ENCODE results near the gene TMOD1.
A peak's percentile ranks its signal among the peaks of the same experiment; 100 is the strongest.
"Not testable (repeated sequence)": the region's sequence is repeated elsewhere in the genome, so short reads cannot be mapped to it uniquely, and the experiment has no call there.

Gene TMOD1

DNA sequence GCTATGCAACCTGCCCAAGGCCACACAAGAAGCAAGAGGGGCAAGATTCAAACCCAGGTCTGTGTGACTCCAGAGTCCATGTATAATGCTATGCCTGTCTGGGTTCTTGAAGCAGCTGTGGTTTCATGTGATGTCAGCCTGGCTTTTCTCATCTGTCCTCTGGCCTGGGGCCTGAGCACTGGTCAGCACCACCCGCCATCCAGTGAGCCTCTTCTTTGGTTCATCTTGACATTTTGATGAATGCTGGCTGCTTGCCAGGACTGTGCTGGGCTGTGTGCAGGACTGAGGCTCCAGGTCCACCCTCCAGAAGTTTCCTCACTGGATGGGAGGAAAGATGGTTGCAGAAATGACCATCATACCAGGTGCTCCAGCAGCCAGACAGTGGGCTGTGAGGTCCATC lies 70.2 kb downstream of the TMOD1 start:
- no peak for DNase-seq

DNA sequence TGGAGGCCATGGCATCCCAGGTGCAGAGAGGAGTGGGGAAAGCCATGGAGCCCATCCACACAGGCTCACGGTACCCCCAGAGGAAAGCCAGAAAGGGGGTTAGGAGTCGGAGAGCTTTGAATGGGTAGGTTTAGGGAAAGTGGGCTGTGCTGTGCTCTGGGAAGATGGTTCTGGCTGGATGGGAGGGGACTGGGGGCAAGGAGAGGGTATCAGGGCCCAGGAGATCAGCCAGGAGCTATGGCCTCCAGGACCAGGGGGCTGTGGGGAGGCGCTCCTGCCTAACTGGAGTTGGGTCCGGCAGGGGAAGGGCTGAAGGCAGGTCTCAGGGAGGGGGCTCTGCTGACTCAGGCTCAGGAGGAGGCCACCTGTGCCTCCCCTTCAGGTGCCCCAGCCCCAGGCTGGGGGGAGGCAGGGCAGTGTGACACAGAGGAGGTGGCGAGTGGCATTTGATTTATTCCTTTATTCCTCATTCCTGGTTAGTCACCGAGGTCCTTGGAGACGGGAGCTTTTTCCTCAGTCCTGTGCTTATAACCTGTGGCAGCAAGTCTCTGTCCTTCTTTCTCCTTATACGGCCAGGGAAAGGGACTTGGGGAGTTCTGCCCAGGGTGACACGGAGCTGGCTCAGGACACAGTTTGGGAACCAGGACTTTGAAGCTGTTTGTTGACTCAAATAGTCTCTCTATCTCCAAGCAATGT lies 70.9 kb downstream of the TMOD1 start:
- DNase-seq: no peak

DNA sequence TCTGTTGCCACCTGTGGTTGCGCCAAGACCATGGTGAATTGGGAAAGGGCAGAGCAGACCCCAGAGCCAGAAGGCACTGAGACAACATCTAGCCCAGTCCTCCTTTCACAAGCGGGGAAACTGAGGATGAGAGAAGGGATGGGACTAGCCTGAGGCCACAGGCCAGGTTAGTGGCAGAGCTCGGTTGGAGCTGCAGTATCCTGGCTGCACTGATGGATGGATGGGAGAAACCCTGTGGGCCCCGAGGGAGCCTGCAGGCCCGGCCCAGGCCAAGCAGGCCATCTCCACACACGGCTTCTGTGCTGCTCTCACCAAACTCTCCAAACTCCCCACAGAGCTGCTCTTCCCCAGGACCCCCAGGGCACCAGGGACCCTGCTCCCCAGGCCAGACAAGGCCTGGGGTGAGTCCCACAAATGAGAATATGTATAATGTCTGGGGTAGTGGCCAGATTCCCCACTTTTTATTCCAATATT lies 71.5 kb downstream of the TMOD1 start:
- DNase-seq: no peak

DNA sequence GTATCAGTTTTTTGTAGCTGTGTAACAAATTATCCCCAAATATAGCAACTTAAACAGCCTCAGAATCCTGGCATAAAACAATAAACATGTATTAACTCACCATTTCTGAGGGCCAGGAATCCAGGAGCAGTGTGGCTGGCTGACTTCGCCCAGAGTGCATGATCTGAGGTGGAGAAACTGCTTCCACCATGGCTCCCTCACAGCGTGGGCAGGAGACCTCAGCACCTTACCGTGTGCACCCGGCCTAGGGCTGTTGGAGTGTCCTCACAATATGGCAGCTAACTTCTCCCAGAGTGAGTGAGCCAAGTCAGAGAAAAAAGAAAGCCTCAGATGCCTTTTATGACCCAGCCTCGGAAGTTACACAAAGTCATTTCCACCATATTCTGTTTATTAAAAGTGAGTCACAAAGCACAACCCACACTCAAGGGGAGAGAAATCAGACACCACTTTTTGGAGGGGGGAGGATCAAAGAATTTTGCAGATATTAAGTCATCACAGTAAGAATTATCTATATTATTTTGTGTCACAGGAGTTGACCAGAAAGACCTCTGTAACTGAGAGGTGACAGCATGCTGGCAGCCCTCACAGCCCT lies 72.1 kb downstream of the TMOD1 start:
- no peak for DNase-seq

DNA sequence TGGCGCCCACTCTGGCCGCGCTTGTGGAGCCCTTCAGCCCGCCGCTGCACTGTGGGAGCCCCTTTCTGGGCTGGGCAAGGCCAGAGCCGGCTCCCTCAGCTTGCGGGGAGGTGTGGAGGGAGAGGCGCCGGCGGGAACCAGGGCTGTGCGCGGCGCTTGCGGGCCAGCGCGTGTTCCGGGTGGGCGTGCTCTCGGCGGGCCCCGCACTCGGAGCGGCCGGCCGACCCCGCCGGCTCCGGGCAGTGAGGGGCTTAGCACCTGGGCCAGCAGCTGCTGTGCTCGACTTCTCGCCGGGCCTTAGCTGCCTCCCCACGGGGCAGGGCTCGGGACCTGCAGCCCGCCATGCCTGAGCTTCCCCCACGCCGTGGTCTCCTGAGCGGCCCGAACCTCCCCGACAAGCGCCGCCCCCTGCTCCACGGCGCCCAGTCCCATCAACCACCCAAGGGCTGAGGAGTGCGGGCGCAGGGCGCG lies 72.7 kb downstream of the TMOD1 start:
- not testable (repeated sequence) for DNase-seq

DNA sequence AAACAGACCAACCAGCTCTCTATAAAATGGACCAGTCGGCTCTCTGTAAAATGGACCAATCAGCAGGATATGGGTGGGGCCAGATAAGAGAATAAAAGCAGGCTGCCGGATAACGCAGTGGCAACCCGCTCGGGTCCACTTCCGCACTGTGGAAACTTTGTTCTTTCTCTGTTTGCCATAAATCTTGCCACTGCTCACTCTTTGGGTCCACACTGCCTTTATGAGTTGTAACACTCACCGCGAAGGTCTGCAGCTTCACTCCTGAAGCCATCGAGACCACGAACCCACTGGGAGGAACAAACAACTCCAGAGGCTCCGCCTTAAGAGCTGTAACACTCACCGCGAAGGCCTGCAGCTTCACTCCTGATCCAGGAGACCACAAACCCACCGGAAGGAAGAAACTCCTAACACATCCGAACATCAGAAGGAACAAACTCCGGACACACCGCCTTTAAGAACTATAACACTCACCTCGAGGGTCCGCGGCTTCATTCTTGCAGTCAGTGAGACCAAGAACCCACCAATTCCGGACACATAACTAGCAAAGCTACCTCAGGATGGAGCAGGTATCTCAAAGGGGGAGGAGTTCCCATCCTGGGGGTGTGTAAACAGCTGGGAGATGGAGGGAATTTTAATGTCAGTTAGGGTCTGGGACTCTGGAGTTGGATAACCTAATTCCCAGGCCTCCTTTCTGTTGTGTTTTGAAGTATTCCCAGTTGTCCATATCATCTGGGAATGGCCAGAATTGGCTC lies 73.6 kb downstream of the TMOD1 start:
- DNase-seq: not testable (repeated sequence)

DNA sequence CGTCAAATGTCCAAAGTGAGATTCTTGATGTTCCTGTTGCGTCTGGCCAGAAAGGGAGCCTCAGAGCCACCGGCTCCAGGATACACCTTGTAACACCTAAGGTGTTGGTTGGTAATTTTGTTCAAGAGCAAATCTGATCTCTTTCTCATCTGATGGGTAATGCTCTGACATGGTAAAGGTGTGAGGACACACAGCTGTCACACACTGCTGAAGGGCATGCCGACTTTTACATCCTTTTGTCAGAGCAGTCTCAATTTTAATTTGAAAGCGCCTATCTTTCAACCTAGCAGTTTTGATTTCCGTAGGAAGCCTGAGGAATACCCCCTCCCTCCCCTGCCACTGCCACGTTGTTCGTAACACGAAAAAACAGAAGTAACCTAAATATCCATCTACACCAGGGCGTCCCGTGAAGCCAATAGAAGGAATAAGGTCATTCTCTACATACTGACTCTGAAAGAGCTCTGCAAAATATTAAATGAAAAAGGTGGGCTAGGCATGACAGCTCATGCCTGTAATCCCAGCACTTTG lies 74.3 kb downstream of the TMOD1 start:
- no peak for DNase-seq

DNA sequence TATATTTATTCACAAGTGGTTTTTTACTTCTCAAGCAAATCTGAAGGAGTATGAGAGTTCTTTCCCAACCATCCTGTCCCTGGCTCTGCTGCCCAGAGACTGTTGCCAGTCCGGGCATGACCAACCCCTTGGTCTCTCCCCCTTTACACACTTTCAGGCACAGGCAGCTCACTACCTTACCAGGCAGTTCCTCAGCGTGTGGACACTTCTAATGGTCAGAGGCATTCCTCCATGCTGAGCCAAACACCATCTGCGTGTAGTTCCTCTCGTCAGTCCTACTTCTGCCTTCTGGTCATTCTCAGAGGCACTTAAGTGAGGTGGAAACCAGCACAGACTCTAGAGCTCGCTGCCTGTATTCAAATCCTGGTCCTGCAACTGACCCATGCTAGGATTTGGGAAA lies 75.6 kb downstream of the TMOD1 start:
- DNase-seq: no peak

DNA sequence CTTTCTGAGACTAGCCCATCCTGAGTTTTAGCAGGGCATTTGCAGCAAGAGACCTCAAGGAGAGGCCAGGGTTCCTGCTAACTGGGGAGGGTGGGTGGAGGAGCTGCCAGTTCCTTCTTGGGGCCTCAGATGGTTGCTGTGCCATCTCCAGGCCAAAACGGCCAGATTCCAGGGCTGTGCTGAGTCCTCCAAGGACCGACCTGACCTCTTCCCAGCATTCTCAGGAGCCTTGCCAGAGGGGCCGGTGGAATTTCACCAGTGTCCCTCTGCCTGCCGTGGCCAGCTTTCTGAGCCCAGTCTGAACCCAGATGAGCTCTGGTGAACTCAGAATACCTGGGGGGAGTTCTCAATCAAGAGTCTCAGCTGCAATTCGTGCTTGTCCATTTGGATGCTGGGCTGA lies 77.4 kb downstream of the TMOD1 start:
- no peak for DNase-seq

DNA sequence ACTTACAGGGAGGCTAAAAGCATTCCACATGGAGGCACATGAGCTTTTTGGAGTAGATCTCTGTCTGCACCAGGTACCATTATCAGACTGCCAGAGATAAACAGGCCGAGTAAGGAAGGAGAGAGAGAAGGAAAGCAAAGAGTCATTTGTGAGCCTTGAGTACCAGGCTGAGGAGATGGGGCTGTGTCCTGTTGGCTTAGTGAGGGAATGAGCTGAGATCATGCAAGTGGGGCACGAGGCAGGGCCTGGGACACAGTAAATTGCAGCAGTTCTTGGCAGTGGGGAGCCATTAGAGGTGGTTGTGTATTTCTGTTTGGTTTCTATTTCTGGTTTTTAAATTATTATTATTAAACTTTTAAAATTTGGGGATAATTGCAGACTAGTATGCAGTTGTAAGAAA lies 78.4 kb downstream of the TMOD1 start:
- no peak for DNase-seq

DNA sequence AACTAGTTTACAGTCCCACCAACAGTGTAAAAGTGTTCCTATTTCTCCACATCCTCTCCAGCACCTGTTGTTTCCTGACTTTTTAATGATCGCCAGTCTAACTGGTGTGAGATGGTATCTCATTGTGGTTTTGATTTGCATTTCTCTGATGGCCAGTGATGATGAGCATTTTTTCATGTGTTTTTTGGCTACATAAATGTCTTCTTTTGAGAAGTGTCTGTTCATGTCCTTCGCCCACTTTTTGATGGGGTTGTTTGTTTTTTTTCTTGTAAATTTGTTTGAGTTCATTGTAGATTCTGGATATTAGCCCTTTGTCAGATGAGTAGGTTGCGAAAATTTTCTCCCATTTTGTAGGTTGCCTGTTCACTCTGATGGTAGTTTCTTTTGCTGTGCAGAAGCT lies 80.1 kb downstream of the TMOD1 start:
- DNase-seq: not testable (repeated sequence)

DNA sequence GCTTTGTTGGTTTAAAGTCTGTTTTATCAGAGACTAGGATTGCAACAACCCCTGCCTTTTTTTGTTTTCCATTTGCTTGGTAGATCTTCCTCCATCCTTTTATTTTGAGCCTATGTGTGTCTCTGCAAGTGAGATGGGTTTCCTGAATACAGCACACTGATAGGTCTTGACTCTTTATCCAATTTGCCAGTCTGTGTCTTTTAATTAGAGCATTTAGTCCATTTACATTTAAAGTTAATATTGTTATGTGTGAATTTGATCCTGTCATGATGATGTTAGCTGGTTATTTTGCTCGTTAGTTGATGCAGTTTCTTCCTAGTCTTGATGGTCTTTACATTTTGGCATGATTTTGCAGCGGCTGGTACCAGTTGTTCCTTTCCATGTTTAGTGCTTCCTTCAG lies 83.3 kb downstream of the TMOD1 start:
- DNase-seq: not testable (repeated sequence)

DNA sequence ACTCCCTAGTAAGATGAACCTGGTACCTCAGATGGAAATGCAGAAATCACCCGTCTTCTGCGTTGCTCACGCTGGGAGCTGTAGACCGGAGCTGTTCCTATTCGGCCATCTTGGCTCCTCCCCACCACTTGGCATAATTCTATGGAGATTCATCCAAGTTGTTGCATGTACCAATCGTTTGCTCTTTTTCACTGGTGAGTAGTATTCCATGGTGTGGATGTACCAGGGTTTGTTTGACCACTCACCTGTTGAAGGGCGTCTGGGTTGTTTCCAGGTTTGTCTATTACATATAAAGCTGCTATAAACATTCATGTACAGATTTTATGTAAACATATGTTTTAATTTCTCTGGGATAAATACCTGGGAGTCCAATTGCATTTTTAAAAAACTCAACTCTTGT lies 85.4 kb downstream of the TMOD1 start:
- DNase-seq: not testable (repeated sequence)

DNA sequence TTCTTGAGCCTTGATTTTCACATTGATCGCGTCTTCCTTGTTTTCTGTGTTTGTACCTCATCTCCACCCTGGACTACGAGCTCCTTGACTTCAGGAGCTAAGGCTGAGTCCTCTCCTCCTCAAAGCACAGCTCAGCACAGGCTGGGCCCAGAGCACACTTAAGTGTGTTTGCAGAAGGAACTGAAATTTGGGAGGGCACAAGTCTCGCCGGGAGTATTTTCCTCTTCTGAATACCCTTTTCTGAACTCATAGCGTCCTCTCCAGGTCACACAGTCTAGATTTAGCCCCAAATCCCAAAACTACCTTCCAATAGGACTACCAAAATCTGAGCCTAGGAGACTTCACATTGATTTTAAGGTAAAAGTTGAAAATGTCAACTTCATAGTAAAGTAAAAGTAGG lies 90.1 kb downstream of the TMOD1 start:
- no peak for DNase-seq

DNA sequence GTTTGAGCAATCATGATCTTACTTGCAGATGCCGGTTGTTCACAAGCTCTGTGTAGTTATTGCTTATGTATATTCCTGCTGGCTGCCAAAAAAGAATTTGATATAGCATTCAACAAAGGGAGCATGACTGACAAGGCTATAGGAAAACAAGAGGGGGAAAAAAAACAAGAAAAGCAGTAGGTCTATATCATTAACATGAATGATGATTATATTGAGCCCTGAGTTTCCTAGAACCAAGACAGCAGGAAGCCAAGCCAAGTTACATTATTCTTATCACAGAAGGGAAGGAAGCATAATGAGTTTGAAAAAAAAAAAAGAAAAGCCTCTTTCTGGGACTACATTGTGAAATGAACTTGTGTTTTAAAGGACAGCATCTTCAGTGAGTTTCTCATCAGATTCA lies 90.7 kb downstream of the TMOD1 start:
- DNase-seq: no peak

DNA sequence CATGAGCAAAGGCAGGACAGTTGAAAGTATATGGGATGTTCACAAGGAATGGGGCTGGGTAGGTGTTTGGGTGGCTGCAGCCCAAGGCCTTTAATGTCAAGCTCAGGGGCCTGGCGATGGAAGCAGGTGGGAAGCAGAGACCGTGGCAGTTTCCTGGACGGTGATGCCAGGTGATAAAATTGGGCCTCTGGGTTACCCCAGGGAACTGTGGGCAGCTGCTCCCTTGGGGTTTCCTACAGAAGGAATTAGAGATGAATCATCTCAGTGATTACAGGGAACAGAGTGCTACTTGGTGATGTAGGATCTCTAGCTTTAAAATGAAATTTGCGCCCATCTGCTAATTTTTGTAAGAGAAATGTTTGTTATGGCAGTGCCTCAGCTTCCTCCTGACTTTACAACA lies 92.5 kb downstream of the TMOD1 start:
- no peak for DNase-seq

DNA sequence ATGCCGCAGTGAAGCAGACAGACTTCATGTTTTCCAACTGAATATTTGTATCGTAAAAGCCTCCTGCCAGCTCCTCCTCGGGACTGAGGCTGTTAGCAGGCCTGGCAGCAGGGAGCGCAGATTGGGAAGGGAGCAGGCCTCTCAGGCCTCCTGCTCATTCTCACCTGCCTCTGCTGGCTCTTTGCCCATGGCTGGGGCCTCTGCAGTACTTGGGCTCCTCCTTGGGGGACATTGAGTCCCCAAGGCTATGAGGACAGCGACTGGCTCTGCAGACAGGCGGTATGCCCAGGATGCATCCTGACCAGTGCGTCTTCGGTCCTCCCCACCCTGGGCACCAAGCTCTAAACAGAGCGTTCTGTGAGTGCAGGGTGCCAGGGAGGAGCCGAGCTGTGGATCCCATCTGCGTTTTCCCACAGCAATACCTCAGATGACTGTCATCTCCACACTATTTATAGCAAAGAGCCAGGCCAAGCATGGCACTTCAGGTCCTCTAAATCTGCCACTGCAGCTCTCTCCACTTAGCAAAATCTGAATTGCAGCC lies 93.0 kb downstream of the TMOD1 start:
- no peak for DNase-seq

DNA sequence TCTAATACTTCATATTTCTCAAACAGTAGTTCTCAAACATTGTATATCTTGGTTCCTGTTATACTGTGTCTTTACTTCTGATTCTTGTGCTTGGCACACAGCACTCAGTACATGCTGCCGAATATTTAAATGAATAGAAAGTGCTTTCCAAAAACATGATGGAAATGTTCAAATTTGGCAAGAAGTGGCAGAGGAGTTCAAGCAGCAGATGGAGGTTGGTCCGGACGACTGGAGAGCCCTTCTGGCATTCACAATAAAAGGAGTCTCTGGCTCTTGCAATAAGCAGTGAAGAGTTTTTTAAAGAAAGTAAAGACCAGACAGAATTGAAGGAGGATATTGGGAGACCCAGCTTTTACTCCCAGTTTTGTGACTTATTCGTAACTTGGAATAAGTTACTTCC lies 95.4 kb downstream of the TMOD1 start:
- DNase-seq: no peak

DNA sequence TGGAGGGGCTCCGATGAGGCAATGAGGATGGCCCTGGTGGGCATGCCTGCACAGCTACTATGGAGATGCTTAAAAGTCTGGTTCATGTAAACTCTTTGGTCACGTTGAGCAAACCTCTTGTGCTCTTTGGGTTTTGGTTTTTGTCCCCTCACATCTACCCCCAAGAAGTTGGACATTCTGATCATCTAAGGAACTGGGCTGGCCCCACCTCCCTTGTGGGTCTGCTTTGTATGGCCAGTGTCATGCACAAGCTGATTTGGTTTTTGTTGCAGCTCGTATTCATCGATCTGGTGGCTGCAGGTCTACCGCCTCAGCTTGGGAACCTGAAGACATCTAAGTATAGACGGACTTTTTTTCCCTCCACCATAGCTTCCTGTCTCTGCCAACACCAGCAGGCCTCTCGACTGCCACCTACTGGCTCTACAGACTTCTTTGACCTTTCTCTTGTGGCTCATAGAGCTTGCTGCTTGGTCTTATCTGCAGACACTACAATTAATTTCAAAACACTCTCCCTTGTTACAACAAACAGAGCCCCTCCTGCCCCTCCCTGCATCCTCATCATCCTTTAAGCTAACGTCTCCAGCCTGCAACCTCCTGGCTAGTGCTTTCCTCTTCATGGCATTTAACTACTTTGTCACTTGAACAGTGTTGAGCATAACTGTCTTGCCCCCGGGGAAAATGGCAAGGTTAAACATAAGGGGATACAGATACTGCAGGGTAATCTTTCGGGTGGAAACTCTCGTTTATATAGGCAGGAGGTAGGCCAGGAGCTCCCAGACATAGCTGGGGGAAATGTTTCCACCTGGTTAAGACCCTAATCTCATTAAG lies 97.2 kb downstream of the TMOD1 start:
- peak; percentile 36 for DNase-seq

DNA sequence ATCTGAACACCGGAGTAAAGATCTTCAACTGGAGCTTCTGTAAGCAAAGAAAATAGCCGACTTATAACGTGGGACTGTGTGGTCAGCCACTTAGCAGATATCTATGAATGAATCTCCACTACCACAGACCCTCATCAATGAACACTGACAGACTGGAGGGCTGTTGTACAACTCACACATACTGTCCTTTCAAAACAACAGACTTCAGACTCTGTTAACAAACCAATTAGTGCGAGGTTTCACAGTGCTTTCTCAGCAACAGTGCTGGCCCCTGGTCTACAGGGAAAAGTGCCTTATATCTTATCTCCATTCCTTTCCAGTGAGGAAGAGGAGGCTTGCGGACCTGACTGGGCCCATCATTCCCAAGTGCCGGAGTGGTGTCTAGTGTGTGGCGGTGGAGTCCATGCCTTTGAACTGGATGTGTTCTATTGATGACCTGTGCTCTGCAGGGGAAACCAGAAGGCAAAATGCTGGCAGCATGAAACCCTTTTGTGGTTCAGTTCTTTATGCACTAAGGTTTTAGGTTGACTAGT lies 97.9 kb downstream of the TMOD1 start:
- no peak for DNase-seq

DNA sequence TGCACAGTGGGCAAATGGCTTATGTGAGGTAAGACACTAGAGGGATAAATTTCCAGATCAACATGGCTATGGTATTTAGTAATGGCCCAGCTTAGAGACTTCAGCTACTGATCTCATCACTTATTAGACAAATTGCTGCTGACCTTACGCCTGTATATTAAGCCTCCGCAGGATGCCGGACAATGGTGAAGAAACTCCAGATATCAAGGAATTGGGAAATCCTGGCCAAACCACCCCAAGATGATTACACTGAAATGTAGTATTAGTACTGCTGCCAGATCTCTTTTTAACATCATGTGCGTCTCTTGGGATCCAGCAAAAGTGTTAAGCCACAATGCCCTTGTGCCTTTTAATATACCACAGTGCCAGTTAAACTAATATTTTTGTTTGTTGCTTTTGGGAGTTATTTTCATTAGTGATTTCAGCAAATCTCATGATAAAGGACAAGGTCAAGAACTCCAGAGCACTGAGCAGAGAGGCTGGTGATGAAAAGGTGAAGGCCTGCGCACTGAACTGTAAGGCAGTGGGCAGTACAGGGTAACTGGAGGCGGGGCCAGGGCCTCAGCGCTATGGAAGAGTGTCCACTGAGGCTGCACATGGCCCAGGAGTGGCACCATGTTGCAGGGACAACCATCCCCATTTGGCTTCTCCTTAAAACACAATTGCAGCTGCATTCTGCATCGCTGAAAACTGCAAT lies 99.2 kb downstream of the TMOD1 start:
- DNase-seq: no peak

All from NCI-H187 treated with DMSO at 0.1 percent for 48 hours (cell line).